ENCODE measurements around the gene DTNB. TPM values are rescaled to one million over a fixed set of nuclear protein-coding genes. Genes with fewer than 3 reads are reported as not detected.
A peak's percentile ranks its signal among the peaks of the same experiment; 100 is the strongest.

The DTNB gene
- total and polyA plus RNA-seq, 10 of the 15 experiments (the other 5 are each of a cell fraction or from before 2014, with no cell fraction given): 4.5 to 30.6 (median 11.9) TPM

GRCh38 chr2:25362434-25363145, 310.8 kb downstream of the DTNB start (continued):
- TF ChIP-seq, protein P1, sequence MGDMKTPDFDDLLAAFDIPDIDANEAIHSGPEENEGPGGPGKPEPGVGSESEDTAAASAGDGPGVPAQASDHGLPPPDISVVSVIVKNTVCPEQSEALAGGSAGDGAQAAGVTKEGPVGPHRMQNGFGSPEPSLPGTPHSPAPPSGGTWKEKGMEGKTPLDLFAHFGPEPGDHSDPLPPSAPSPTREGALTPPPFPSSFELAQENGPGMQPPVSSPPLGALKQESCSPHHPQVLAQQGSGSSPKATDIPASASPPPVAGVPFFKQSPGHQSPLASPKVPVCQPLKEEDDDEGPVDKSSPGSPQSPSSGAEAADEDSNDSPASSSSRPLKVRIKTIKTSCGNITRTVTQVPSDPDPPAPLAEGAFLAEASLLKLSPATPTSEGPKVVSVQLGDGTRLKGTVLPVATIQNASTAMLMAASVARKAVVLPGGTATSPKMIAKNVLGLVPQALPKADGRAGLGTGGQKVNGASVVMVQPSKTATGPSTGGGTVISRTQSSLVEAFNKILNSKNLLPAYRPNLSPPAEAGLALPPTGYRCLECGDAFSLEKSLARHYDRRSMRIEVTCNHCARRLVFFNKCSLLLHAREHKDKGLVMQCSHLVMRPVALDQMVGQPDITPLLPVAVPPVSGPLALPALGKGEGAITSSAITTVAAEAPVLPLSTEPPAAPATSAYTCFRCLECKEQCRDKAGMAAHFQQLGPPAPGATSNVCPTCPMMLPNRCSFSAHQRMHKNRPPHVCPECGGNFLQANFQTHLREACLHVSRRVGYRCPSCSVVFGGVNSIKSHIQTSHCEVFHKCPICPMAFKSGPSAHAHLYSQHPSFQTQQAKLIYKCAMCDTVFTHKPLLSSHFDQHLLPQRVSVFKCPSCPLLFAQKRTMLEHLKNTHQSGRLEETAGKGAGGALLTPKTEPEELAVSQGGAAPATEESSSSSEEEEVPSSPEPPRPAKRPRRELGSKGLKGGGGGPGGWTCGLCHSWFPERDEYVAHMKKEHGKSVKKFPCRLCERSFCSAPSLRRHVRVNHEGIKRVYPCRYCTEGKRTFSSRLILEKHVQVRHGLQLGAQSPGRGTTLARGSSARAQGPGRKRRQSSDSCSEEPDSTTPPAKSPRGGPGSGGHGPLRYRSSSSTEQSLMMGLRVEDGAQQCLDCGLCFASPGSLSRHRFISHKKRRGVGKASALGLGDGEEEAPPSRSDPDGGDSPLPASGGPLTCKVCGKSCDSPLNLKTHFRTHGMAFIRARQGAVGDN (IDR thresholded peaks at IDR 0.05): no peak; the same call in 1 of the 2 replicates
- TF ChIP-seq PKNOX1 (IDR thresholded peaks at IDR 0.05): no peak; the same call in 1 of the 2 replicates
- TF ChIP-seq CREM (IDR thresholded peaks at IDR 0.05; ENCODE audit: low read depth): peak; percentile 96
- TF ChIP-seq EZH2 (IDR thresholded peaks at IDR 0.05; ENCODE audit: borderline replicate concordance, control insufficient read depth, low read depth, low read length): no peak
- TF ChIP-seq USF2 (IDR thresholded peaks at IDR 0.05; ENCODE audit: borderline replicate concordance, low read depth, low read length): no peak
- TF ChIP-seq KLF5 (IDR thresholded peaks at IDR 0.05; ENCODE audit: partially characterized antibody): peak; percentile 73
- TF ChIP-seq CBX5 (IDR thresholded peaks at IDR 0.05; ENCODE audit: low read depth): peak; percentile 82; the same call in 1 of the 2 replicates
- TF ChIP-seq, protein P2, sequence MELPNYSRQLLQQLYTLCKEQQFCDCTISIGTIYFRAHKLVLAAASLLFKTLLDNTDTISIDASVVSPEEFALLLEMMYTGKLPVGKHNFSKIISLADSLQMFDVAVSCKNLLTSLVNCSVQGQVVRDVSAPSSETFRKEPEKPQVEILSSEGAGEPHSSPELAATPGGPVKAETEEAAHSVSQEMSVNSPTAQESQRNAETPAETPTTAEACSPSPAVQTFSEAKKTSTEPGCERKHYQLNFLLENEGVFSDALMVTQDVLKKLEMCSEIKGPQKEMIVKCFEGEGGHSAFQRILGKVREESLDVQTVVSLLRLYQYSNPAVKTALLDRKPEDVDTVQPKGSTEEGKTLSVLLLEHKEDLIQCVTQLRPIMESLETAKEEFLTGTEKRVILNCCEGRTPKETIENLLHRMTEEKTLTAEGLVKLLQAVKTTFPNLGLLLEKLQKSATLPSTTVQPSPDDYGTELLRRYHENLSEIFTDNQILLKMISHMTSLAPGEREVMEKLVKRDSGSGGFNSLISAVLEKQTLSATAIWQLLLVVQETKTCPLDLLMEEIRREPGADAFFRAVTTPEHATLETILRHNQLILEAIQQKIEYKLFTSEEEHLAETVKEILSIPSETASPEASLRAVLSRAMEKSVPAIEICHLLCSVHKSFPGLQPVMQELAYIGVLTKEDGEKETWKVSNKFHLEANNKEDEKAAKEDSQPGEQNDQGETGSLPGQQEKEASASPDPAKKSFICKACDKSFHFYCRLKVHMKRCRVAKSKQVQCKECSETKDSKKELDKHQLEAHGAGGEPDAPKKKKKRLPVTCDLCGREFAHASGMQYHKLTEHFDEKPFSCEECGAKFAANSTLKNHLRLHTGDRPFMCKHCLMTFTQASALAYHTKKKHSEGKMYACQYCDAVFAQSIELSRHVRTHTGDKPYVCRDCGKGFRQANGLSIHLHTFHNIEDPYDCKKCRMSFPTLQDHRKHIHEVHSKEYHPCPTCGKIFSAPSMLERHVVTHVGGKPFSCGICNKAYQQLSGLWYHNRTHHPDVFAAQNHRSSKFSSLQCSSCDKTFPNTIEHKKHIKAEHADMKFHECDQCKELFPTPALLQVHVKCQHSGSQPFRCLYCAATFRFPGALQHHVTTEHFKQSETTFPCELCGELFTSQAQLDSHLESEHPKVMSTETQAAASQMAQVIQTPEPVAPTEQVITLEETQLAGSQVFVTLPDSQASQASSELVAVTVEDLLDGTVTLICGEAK (IDR thresholded peaks at IDR 0.05; ENCODE audit: borderline replicate concordance): peak; percentile 49; the same call in 1 of the 2 replicates
- TF ChIP-seq SMC3 (IDR thresholded peaks at IDR 0.05; ENCODE audit: borderline replicate concordance, low read length): no peak
- TF ChIP-seq SRF (IDR thresholded peaks at IDR 0.05; ENCODE audit: low read depth in 2 of 2, low read length in 2 of 2): no peak
- TF ChIP-seq SREBF2 (IDR thresholded peaks at IDR 0.05; ENCODE audit: low read length): no peak
- TF ChIP-seq BRCA1 (IDR thresholded peaks at IDR 0.05; ENCODE audit: low read depth, low read length): no peak
- no peak for TF ChIP-seq SREBF1 (IDR thresholded peaks at IDR 0.05; ENCODE audit: low read length)
- no peak for TF ChIP-seq CHD4 (IDR thresholded peaks at IDR 0.05)
- peak; percentile 64; the same call in 1 of the 2 replicates for TF ChIP-seq GABPA (IDR thresholded peaks at IDR 0.05; ENCODE audit: low read depth)
- TF ChIP-seq ZNF622 (IDR thresholded peaks at IDR 0.05): no peak
- peak; percentile 77; the same call in 1 of the 2 replicates for TF ChIP-seq FOXM1 (IDR thresholded peaks at IDR 0.05; ENCODE audit: low read depth, low read length)
- no peak for TF ChIP-seq CBX3 (IDR thresholded peaks at IDR 0.05; ENCODE audit: borderline replicate concordance, low read depth)
- no peak for TF ChIP-seq STAT3 (IDR thresholded peaks at IDR 0.05; ENCODE audit: low read depth, low read length)
- peak; percentile 98 for TF ChIP-seq SPI1 (IDR thresholded peaks at IDR 0.05; ENCODE audit: borderline replicate concordance, insufficient read depth, low read depth, low read length)
- TF ChIP-seq MTA3 (IDR thresholded peaks at IDR 0.05; ENCODE audit: borderline replicate concordance, low read length): peak; percentile 87

Data from GM12878 (cell line).